HCT116 (cell line): ENCODE results near the gene DHDH. TPM values are rescaled to one million over a fixed set of nuclear protein-coding genes. Genes with fewer than 3 reads are reported as not detected.

Source experiments
- ATAC-seq: fragments of 200-7000 bp; cut with Tn5 transposase; 2 replicates; pipeline ENCODE4 v1.9.1; 2020; ENCODE audit warnings: mild to moderate bottlenecking, moderate library complexity
- BruUV-seq: library from RNA; stranded (reverse); fragments of 400-500 nt; replicated peaks from 2 replicates; lab custom pipeline; 2021; lab: Mats Ljungman, UMichigan
- CTCF ChIA-PET: fragments of 300-600 bp; sonication (Branson Sonifier 250); formaldehyde crosslinking; loops from one replicate; lab custom pipeline; 2021; ENCODE audit warnings: antibody characterized with exemption; lab: Charles Lee
- POLR2A ChIA-PET: fragments of 300-600, 350-600 bp; sonication (Branson Sonifier 250); formaldehyde crosslinking; loops from one replicate; lab custom pipeline; 2021; ENCODE audit warnings: antibody characterized with exemption; lab: Charles Lee
- RAD21 ChIA-PET, 2 experiments: fragments of 300-600 bp; sonication (Branson Sonifier 250); formaldehyde crosslinking; loops; one replicate each; lab custom pipeline; 2023; ENCODE audit warnings: low total read pairs in 2 of 2; ENCODE audit not compliant: uncharacterized antibody in 2 of 2, unreplicated experiment in 2 of 2, low non-redundant PET in 1 of 2; lab: Charles Lee
- DNase-seq: peaks from one replicate; pipeline ENCODE4 v3.0.0-alpha.2; 2010; ENCODE audit warnings: low read depth, low spot score
- H2AFZ ChIP-seq: fragments of 200-600 bp; shearing (Covaris generic), sonication (generic); 2 replicates; pipeline ENCODE4 v1.6.1; 2017; ENCODE audit warnings: low read depth, mixed run types, mixed read lengths, antibody characterized with exemption, low read length; ENCODE audit not compliant: poor library complexity, severe bottlenecking
- H3K27ac ChIP-seq: 2 replicates; pipeline ENCODE4 v1.5.1; 2012; ENCODE audit warnings: low read depth, low read length
- H3K27me3 ChIP-seq: fragments of 200-600 bp; sonication (generic); 2 replicates; pipeline ENCODE4 v1.6.1; 2016; ENCODE audit warnings: mixed run types, low read length, mixed read lengths; ENCODE audit not compliant: insufficient read depth
- H3K36me3 ChIP-seq, 2 experiments: fragments of 200-500 bp in 1 of 2; fragments of 200-600 bp in 1 of 2; sonication (Bioruptor generic) in 1 of 2; sonication (generic) in 1 of 2; 2 replicates each; pipeline versions ENCODE4 v1.5.1 to v1.6.1; 2014 to 2016; ENCODE audit warnings: low read length in 2 of 2, inconsistent platforms in 1 of 2, mixed read lengths in 1 of 2, mixed run types in 1 of 2; ENCODE audit not compliant: insufficient read depth in 2 of 2, control insufficient read depth in 1 of 2
- H3K4me1 ChIP-seq, 2 experiments: fragments of 200-600 bp in 1 of 2; sonication (generic) in 1 of 2; 2 replicates each; pipeline versions ENCODE4 v1.5.1 to v1.6.1; 2012 to 2017; ENCODE audit warnings: low read length in 2 of 2, inconsistent platforms in 1 of 2, mild to moderate bottlenecking in 1 of 2, mixed read lengths in 1 of 2, mixed run types in 1 of 2, moderate library complexity in 1 of 2; ENCODE audit not compliant: insufficient read depth in 2 of 2, control insufficient read depth in 1 of 2
- H3K4me2 ChIP-seq: fragments of 200-600 bp; sonication (generic); 2 replicates; pipeline ENCODE4 v1.6.1; 2017; ENCODE audit warnings: mixed run types, low read length, mixed read lengths
- H3K4me3 ChIP-seq, 2 experiments: fragments of 200-600 bp in 1 of 2; sonication (generic) in 1 of 2; replicated peaks in 1 of 2; 2 replicates each; pipeline ENCODE4 v1.5.1; 2011 to 2016; ENCODE audit warnings: low read length in 2 of 2, control low read depth in 1 of 2, low read depth in 1 of 2, mild to moderate bottlenecking in 1 of 2, mixed read lengths in 1 of 2, mixed run types in 1 of 2
- H3K79me2 ChIP-seq: fragments of 200-600 bp; sonication (generic); 2 replicates; pipeline ENCODE4 v1.6.1; 2017; ENCODE audit warnings: mild to moderate bottlenecking, mixed run types, low read length, moderate library complexity, mixed read lengths; ENCODE audit not compliant: insufficient read depth
- H3K9ac ChIP-seq: fragments of 200-600 bp; sonication (generic); 2 replicates; pipeline ENCODE4 v1.6.1; 2016; ENCODE audit warnings: low read length, mixed read lengths
- H3K9me2 ChIP-seq: fragments of 200-600 bp; sonication (generic), shearing (Covaris generic); 2 replicates; pipeline ENCODE4 v1.6.1; 2017; ENCODE audit warnings: mixed run types, mild to moderate bottlenecking, moderate library complexity; ENCODE audit not compliant: insufficient read depth
- H3K9me3 ChIP-seq, 2 experiments: fragments of 200-500 bp in 1 of 2; fragments of 200-600 bp in 1 of 2; sonication (Bioruptor generic) in 1 of 2; sonication (generic) in 1 of 2; 2 replicates each; pipeline ENCODE4 v1.6.1; 2014 to 2017; ENCODE audit warnings: low read length in 2 of 2, mixed read lengths in 2 of 2, inconsistent platforms in 1 of 2, low read depth in 1 of 2, mild to moderate bottlenecking in 1 of 2, mixed run types in 1 of 2, moderate library complexity in 1 of 2; ENCODE audit not compliant: control insufficient read depth in 1 of 2, insufficient read depth in 1 of 2
- H4K20me1 ChIP-seq: fragments of 200-600 bp; sonication (generic), shearing (Covaris generic); 2 replicates; pipeline ENCODE4 v1.6.1; 2017; ENCODE audit warnings: mixed run types, mild to moderate bottlenecking, moderate library complexity; ENCODE audit not compliant: insufficient read depth
- EZH2 ChIP-seq: fragments of 200-600 bp; sonication (generic); IDR thresholded peaks from 2 replicates; pipeline ENCODE4 v1.6.1; 2017; ENCODE audit warnings: antibody characterized with exemption, mixed run types
- RAD21 ChIP-seq: IDR thresholded peaks from 2 replicates; pipeline ENCODE4 v1.6.1; 2012; ENCODE audit warnings: low read depth, mild to moderate bottlenecking
- SRF ChIP-seq: IDR thresholded peaks from 2 replicates; pipeline ENCODE4 v1.6.1; 2012; ENCODE audit warnings: low read depth
- TCF7L2 ChIP-seq: IDR thresholded peaks from 2 replicates; pipeline ENCODE4 v1.7.0; 2011; ENCODE audit warnings: borderline replicate concordance, inconsistent platforms; ENCODE audit not compliant: insufficient read depth, insufficient read length; ENCODE audit errors: extremely low read depth
- intact Hi-C: fragments of 100-400 bp; cut with micrococcal nuclease; formaldehyde crosslinking; loops from 2 replicates; pipeline ENCODE4 v1.10.0; 2022
- total RNA-seq: library from RNA; stranded (reverse); gene quantifications from one replicate; pipeline ENCODE4 v1.2.1, GENCODE V29; 2021; ENCODE audit not compliant: unreplicated experiment
- TF ChIP-seq, protein P1 (sequence below): IDR thresholded peaks from 2 replicates; pipeline ENCODE4 v1.6.1; 2011; ENCODE audit warnings: mild to moderate bottlenecking, low read length, moderate library complexity; ENCODE audit not compliant: insufficient replicate concordance; ENCODE audit errors: extremely low read depth
- TF ChIP-seq, protein P2 (sequence below), 3 experiments: fragments of 200-600 bp in 1 of 3; sonication (generic) in 1 of 3; IDR thresholded peaks in 2 of 3; conservative IDR thresholded peaks in 1 of 3; 2 replicates each; pipeline ENCODE4 v1.5.1; 2012 to 2017; ENCODE audit warnings: low read depth in 2 of 3, low read length in 2 of 3, antibody characterized with exemption in 1 of 3, borderline replicate concordance in 1 of 3, control low read depth in 1 of 3, mild to moderate bottlenecking in 1 of 3, mixed read lengths in 1 of 3, mixed run types in 1 of 3, moderate library complexity in 1 of 3; ENCODE audit not compliant: insufficient read depth in 1 of 3
- TF ChIP-seq, protein P3 (sequence below): IDR thresholded peaks from 2 replicates; pipeline ENCODE4 v1.6.1; 2012

The DHDH gene
- total RNA-seq, 1 experiment from 2014 or later = 8.6 TPM

DNA sequence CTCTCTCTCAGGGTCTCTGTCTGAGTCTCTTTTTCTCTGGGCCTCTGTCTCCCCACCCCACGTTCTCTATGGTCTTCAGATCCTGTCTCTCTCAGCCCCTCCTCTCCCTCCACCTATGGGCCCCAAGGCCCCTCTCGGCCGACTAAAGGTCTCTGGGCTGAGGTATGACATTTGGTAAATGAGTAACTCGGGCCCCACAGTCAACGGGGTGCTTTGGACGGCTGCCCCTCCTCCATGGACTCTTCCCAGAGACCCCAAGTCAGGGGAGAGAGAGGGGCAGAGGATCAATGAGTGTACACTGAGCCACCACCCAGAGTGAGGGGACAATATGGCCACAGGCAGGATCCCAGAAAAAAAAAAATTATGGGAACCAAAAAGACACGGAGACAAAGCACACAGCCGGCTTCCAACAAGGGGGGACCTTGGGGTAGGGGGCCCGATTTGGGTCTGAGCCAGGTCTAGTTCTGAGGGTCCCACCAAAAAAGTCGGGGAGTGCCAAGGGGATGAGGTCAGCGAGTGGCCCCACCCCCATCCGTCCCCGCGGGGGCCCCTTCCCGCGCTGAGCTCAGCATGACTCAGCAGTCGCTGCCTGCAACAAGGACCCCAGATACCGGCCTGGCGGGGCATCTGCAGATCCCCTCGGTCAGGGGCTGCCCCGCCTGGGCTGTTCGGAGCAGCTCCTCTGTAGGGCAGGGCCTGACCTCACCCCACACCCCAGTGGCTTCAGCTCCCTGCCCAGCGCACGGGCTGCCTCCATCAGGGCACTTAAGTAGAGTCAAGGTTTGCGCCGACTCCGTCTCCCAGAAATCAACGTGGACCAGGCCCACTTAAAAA is 30.1 kb downstream of the DHDH start (continued):
- TF ChIP-seq, protein P1, sequence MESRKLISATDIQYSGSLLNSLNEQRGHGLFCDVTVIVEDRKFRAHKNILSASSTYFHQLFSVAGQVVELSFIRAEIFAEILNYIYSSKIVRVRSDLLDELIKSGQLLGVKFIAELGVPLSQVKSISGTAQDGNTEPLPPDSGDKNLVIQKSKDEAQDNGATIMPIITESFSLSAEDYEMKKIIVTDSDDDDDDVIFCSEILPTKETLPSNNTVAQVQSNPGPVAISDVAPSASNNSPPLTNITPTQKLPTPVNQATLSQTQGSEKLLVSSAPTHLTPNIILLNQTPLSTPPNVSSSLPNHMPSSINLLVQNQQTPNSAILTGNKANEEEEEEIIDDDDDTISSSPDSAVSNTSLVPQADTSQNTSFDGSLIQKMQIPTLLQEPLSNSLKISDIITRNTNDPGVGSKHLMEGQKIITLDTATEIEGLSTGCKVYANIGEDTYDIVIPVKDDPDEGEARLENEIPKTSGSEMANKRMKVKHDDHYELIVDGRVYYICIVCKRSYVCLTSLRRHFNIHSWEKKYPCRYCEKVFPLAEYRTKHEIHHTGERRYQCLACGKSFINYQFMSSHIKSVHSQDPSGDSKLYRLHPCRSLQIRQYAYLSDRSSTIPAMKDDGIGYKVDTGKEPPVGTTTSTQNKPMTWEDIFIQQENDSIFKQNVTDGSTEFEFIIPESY = peak; percentile 45
- TF ChIP-seq SRF = no peak
- TF ChIP-seq, protein P2, sequence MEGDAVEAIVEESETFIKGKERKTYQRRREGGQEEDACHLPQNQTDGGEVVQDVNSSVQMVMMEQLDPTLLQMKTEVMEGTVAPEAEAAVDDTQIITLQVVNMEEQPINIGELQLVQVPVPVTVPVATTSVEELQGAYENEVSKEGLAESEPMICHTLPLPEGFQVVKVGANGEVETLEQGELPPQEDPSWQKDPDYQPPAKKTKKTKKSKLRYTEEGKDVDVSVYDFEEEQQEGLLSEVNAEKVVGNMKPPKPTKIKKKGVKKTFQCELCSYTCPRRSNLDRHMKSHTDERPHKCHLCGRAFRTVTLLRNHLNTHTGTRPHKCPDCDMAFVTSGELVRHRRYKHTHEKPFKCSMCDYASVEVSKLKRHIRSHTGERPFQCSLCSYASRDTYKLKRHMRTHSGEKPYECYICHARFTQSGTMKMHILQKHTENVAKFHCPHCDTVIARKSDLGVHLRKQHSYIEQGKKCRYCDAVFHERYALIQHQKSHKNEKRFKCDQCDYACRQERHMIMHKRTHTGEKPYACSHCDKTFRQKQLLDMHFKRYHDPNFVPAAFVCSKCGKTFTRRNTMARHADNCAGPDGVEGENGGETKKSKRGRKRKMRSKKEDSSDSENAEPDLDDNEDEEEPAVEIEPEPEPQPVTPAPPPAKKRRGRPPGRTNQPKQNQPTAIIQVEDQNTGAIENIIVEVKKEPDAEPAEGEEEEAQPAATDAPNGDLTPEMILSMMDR (IDR thresholded peaks at IDR 0.05 in 2 of 3, conservative IDR thresholded peaks at IDR 0.05 in 1 of 3; ENCODE audit: borderline replicate concordance in 1 of 3, insufficient read depth in 1 of 3, low read depth in 2 of 3, low read length in 2 of 3) = no peak

DNA sequence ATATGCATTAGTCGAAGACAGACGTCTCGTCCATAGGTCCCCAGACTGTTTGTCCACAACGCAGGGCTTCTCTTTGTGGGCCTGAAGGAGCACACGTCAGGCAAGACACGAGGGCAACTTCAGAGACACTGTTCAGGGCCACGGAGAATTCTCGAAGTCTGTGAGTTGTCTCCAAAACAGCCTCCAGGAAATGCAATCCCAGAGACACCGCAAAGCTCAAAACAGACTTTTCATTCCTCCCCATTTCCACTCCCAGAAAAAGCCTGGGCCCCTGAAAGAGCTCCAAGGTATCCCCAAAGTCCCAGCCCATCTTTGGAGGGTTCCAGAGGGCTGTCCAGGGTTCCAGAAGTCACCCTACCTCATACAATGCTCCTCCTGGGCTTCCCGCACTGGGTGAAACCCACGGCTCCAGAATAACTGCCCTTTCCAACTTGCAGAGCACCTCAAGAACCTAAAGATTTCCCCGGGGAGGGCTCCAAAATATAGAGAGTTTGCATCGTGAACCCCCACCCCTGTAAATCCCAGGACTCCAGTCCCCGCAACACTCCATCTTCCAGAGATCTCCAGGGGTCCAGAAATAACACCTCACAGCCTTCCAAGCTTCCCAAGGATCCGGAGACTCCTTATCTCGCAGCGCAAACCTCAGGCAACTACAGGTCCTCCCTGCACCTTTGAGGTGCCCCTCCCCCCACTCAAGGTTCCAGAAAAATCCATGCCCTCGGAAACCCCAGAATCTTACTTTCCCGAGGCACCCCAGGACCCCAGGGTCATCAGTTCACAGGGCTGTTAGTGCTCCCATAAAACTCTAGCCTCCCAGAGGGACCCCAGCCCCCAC is 30.9 kb downstream of the DHDH start:
- peak overlapping the region; percentile 98 for H3K27ac ChIP-seq
- peaks cover 16% of the 10 kb centered on the region for H3K79me2 ChIP-seq
- peak overlapping the region; percentile 78 for H3K9ac ChIP-seq
- intact Hi-C loops = loop anchor here (1.0 to 5.0 kb wide), 2 partner anchors 31 to 92 kb away; partner anchors contain the start of genes DHDH and PPP1R15A
- CTCF ChIA-PET = interaction anchor here (0.5 to 1.0 kb wide), 3 partner anchors 35 to 478 kb away, joined by 3 read pairs; no protein-coding TSS in a partner anchor
- peak overlapping the region; percentile 83 for H3K4me2 ChIP-seq
- H3K27me3 ChIP-seq = no peaks in the 10 kb centered on the region
- no peaks in the 10 kb centered on the region for H3K9me2 ChIP-seq
- no peak overlapping the region for H2AFZ ChIP-seq
- no peak for DNase-seq
- RAD21 ChIA-PET = no interaction called here
- H3K4me3 ChIP-seq = peak overlapping the region; percentile 21 to 36
- TF ChIP-seq EZH2 (no peak), RAD21 (no peak), TCF7L2 (peak; percentile 1)
- TF ChIP-seq, protein P3, sequence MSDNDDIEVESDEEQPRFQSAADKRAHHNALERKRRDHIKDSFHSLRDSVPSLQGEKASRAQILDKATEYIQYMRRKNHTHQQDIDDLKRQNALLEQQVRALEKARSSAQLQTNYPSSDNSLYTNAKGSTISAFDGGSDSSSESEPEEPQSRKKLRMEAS = peak; percentile 13; the same call in 1 of the 2 replicates
- ATAC-seq = no peak
- TSS peak; percentile 41 for BruUV-seq
- peaks cover 35 to 62% of the 10 kb centered on the region in 2 experiments for H3K4me1 ChIP-seq
- peaks cover 0 to 19% of the 10 kb centered on the region in 2 experiments; a peak in 1 of 4 replicates for H3K36me3 ChIP-seq
- POLR2A ChIA-PET = interaction anchor here (0.8 to 2.6 kb wide), 5 partner anchors 29 to 152 kb away, joined by 3 to 9 read pairs (median 4); partner anchors contain the start of genes DHDH, GYS1, PPP1R15A and RUVBL2
- no peaks in the 10 kb centered on the region for H3K9me3 ChIP-seq
- H4K20me1 ChIP-seq = peaks cover 9% of the 10 kb centered on the region; the same call in 1 of the 2 replicates
